ENCODE results near the gene CABS1.

Gene CABS1

GRCh38 chr4:70382691-70383181 lies 48.0 kb downstream of the CABS1 start, which contains the start of gene SMR3B:
Gene SMR3B (plus strand): TSS chr4:70383131. CDS start chr4:70384511, 1,380 bp downstream.
- DNase-seq (ENCODE audit: low spot score) = no peak
